Measurements from ENCODE around the gene SZT2. TPM values are rescaled to one million over a fixed set of nuclear protein-coding genes. Genes with fewer than 3 reads are reported as not detected.

The SZT2 gene
- total RNA-seq, 2 donors from 2014 or later = 17.5 to 22.8 TPM

DNA sequence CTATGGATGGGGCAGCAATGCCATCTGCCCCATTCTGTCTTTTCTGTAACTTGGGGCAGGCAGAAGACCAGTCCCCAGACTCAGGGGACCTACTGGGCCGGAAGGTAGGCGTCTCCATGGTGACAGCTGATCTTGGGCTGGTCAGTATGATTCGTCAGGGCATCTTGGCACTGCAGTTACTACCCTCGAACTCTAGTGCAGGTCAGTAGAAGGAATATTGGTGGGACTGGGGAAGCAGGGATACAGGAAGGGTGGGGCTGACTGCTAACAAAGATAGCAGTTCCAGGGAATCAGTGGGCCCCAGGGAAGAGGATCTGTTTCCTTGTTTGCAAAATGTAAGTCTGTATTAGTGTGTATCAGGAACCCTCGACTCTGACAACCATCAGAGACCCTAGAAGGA is 26.2 kb downstream of the SZT2 start:
- Histone ChIP-seq H3K27ac (no peak overlapping the region), H3K36me3 (peaks cover 58% of the 10 kb centered on the region), H3K9me3 (no peaks in the 10 kb centered on the region), H3K4me3 (no peak overlapping the region), H3K4me1 (no peaks in the 10 kb centered on the region), H3K27me3 (no peaks in the 10 kb centered on the region)
- DNase-seq (ENCODE audit: low spot score) = no peak
- TF ChIP-seq, protein P1, sequence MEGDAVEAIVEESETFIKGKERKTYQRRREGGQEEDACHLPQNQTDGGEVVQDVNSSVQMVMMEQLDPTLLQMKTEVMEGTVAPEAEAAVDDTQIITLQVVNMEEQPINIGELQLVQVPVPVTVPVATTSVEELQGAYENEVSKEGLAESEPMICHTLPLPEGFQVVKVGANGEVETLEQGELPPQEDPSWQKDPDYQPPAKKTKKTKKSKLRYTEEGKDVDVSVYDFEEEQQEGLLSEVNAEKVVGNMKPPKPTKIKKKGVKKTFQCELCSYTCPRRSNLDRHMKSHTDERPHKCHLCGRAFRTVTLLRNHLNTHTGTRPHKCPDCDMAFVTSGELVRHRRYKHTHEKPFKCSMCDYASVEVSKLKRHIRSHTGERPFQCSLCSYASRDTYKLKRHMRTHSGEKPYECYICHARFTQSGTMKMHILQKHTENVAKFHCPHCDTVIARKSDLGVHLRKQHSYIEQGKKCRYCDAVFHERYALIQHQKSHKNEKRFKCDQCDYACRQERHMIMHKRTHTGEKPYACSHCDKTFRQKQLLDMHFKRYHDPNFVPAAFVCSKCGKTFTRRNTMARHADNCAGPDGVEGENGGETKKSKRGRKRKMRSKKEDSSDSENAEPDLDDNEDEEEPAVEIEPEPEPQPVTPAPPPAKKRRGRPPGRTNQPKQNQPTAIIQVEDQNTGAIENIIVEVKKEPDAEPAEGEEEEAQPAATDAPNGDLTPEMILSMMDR (IDR thresholded peaks at IDR 0.05) = no peak

DNA sequence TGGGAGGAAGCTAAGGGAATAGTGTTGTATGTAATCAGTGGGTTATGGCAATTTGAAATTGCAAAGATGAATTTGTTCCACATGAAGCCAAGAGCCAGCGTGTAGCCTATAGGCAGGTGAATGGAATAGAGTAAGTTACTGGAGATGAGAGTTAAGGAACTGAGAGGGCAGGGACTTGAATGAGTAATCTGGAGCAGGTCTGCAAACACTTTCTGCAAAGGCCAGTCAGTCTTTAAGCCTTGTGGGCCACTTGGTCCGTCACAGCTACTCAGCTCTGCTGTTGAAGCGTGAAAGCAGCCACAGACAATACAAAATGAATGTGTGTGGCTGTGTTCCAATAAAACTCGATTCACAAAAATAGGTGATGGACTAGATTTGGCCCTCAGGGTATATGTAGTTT is 29.2 kb downstream of the SZT2 start:
- DNase-seq (ENCODE audit: low spot score) = no peak
- no peak overlapping the region for H3K27ac ChIP-seq
- H3K4me3 ChIP-seq = no peak overlapping the region
- no peaks in the 10 kb centered on the region for H3K9me3 ChIP-seq
- H3K36me3 ChIP-seq = peaks cover 87% of the 10 kb centered on the region
- no peaks in the 10 kb centered on the region for H3K4me1 ChIP-seq
- TF ChIP-seq, protein P1 (IDR thresholded peaks at IDR 0.05) = no peak
- no peaks in the 10 kb centered on the region for H3K27me3 ChIP-seq

DNA sequence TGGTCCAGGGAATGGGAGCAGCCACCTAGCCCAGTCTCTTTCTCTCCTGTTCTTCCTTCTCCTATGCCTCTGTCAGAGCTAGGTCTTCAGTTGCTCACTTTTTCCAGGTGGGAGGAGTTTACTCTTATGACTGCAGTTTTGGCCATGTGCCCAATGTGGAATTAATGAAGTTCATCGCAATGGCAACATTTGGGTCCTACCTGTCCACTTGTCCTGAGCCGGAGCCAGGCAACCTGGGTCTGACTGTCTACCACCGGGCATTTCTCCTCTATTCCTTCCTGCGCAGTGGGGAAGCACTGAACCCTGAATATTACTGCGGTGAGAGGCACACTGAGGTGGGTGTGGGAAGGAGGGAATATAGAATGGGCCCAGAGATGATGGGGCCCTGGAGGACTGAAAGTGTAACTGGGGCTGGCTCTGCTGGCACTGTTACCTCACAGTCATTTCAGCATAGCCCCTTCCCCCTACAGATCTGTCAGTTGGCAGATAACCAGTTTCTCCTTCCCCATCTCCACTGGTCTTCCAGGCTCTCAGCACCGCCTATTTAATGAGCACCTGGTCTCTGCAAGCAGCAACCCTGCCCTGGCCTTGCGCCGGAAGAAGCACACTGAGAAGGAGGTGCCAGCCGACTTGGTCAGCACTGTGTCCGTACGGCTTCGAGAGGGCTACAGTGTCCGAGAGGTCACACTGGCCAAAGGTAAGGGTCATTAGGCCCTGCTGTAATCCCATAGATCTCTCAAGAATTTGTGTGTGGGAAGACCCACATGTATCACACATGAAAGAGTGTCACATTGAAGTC is 30.1 kb downstream of the SZT2 start:
- H3K27me3 ChIP-seq = no peaks in the 10 kb centered on the region
- no peak overlapping the region for H3K27ac ChIP-seq
- H3K4me3 ChIP-seq = no peak overlapping the region
- no peaks in the 10 kb centered on the region for H3K4me1 ChIP-seq
- no peaks in the 10 kb centered on the region for H3K9me3 ChIP-seq
- peaks cover 97% of the 10 kb centered on the region for H3K36me3 ChIP-seq
- TF ChIP-seq, protein P1 (IDR thresholded peaks at IDR 0.05) = no peak
- DNase-seq (ENCODE audit: low spot score) = no peak

DNA sequence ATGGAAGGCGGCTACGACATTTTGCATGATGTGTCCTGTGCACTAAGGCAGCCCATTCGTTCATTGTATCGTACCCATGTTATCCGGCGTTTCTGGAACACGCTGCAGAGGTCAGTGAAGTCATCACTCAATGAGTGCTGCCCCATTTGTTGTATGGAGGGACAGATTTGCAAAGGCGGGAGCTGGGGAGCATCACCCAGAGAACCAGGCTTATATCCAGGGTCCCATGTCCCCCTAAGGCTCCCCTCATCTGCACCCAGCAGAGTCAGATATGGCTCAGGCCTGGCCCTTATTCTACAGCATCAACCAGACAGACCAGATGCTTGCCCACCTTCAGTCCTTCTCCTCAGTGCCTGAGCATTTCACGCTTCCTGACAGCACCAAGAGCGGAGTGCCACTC is 31.2 kb downstream of the SZT2 start:
- TF ChIP-seq, protein P1 (IDR thresholded peaks at IDR 0.05) = no peak
- no peaks in the 10 kb centered on the region for H3K4me1 ChIP-seq
- DNase-seq (ENCODE audit: low spot score) = no peak

DNA sequence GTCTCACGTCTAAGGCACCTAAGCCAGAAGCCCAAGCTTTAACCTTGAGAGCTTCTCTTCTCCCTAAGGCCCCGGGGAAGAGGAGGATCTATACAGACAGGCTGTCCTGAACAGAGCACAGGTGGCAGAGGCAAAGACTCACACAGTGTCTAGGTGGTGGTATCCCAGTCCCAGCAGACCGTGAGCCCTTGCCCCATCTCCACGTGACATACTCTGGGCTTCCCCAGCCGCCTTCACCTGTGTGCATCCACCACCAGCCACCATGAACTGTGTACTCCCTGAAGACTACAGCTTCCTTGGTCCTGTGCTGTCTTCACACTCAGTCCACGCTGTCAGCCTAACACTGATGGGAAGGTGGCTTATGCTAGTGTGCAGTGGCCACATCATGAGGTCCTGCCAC is 31.7 kb downstream of the SZT2 start:
- TF ChIP-seq, protein P1 (IDR thresholded peaks at IDR 0.05) = no peak
- Histone ChIP-seq H3K4me3 (no peak overlapping the region), H3K27ac (no peak overlapping the region), H3K36me3 (peaks cover 100% of the 10 kb centered on the region), H3K4me1 (no peaks in the 10 kb centered on the region), H3K27me3 (no peaks in the 10 kb centered on the region), H3K9me3 (no peaks in the 10 kb centered on the region)
- no peak for DNase-seq (ENCODE audit: low spot score)

More for the DNA sequence above, 31.2 kb downstream of the SZT2 start:
- no peak overlapping the region for H3K4me3 ChIP-seq
- H3K27ac ChIP-seq = no peak overlapping the region
- H3K36me3 ChIP-seq = peaks cover 100% of the 10 kb centered on the region
- H3K27me3 ChIP-seq = no peaks in the 10 kb centered on the region
- no peaks in the 10 kb centered on the region for H3K9me3 ChIP-seq
